Measurements from ENCODE around the gene CPNE4. TPM values are rescaled to one million over a fixed set of nuclear protein-coding genes. Genes with fewer than 3 reads are reported as not detected.
A peak's percentile ranks its signal among the peaks of the same experiment; 100 is the strongest.

The CPNE4 gene
- total RNA-seq, 1 experiment from 2014 or later = 1.9 TPM

DNA sequence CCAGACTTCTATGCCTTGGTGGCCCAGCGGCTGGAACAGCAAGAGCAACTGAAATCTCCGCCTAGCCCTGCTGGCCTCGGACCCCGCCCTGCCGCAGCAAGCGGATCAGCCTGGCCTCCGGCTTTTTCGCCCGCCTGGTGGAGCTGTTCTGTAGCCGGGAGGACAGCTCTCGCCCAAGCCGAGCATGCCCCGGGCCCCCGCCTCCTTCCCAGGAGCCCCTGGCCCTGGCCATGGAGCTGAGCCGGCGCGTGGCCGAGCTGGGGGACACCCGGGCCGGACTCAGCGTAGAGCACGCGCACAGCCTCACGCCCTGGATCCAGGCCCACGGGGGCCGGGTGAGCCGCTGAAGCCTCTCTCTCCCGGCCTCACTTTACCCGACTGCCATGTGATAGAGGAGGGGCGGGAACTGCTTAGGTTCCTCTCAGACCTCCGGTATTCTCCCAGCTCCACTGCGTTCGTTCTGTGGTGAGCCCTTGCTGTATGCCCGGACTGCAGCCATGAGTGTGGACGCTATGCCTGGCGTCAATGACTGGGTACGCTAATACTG is 507.9 kb downstream of the CPNE4 start:
- H2AK5ac ChIP-seq (ENCODE audit: insufficient read length, low read length) = no peak overlapping the region
- H4K20me1 ChIP-seq (ENCODE audit: control insufficient read depth, insufficient read depth, insufficient read length) = no peaks in the 10 kb centered on the region
- Mint-ChIP-seq H3K4me1 (peaks cover 0 to 2% of the 10 kb centered on the region in 2 experiments; a peak in 1 of 4 replicates), H3K36me3 (ENCODE audit: insufficient read depth in 1 of 3, low read depth in 3 of 3) (no peaks in the 10 kb centered on the region), H3K9me3 (no peaks in the 10 kb centered on the region), H3K4me3 (peak overlapping the region in 1 of 2 experiments; percentile 34; a peak in 2 of 5 replicates), H3K27ac (no peak overlapping the region), H3K27me3 (ENCODE audit: low read depth) (peaks cover 4% of the 10 kb centered on the region)
- H3K9me3 ChIP-seq (ENCODE audit: control insufficient read depth, low read depth, low read length) = no peaks in the 10 kb centered on the region
- no peak overlapping the region for H3K27ac ChIP-seq (ENCODE audit: insufficient read length, low read depth, low read length)
- no peaks in the 10 kb centered on the region for H3K27me3 ChIP-seq (ENCODE audit: insufficient read depth, low read length)
- no peak overlapping the region for H2BK5ac ChIP-seq (ENCODE audit: insufficient read length, low read length)
- H2BK120ac ChIP-seq (ENCODE audit: low read depth, low read length, poor library complexity, severe bottlenecking) = no peak overlapping the region
- no peak overlapping the region for H4K91ac ChIP-seq (ENCODE audit: insufficient read length, low read depth, low read length)
- H2BK12ac ChIP-seq (ENCODE audit: insufficient read length, low read depth, low read length) = no peak overlapping the region
- peak overlapping the region; percentile 83 for H3K14ac ChIP-seq (ENCODE audit: insufficient read depth, low read length)
- TF ChIP-seq, protein P1, sequence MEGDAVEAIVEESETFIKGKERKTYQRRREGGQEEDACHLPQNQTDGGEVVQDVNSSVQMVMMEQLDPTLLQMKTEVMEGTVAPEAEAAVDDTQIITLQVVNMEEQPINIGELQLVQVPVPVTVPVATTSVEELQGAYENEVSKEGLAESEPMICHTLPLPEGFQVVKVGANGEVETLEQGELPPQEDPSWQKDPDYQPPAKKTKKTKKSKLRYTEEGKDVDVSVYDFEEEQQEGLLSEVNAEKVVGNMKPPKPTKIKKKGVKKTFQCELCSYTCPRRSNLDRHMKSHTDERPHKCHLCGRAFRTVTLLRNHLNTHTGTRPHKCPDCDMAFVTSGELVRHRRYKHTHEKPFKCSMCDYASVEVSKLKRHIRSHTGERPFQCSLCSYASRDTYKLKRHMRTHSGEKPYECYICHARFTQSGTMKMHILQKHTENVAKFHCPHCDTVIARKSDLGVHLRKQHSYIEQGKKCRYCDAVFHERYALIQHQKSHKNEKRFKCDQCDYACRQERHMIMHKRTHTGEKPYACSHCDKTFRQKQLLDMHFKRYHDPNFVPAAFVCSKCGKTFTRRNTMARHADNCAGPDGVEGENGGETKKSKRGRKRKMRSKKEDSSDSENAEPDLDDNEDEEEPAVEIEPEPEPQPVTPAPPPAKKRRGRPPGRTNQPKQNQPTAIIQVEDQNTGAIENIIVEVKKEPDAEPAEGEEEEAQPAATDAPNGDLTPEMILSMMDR (conservative IDR thresholded peaks at IDR 0.05) = peak; percentile 60
- no peaks in the 10 kb centered on the region for H3K23me2 ChIP-seq (ENCODE audit: insufficient read length, low read depth, low read length, poor library complexity, severe bottlenecking)
- no peaks in the 10 kb centered on the region for H3K4me1 ChIP-seq (ENCODE audit: insufficient read depth, low read length)
- no peak overlapping the region for H3K9ac ChIP-seq (ENCODE audit: extremely low read depth, insufficient read length, low read length)
- no peak overlapping the region for H3T11ph ChIP-seq (ENCODE audit: low read length)
- WGBS (ENCODE audit: extremely low coverage, insufficient read length, low lambda C conversion rate) = no CpG with 5 or more reads among the region's 37 CpGs
- no peak overlapping the region for H3K23ac ChIP-seq (ENCODE audit: insufficient read length, low read depth, low read length)
- no peak overlapping the region for H2AFZ ChIP-seq (ENCODE audit: low read length)
- peak; percentile 95 for DNase-seq
- H3K79me2 ChIP-seq (ENCODE audit: insufficient read depth, low read length) = no peaks in the 10 kb centered on the region
- no peaks in the 10 kb centered on the region for H3K79me1 ChIP-seq (ENCODE audit: insufficient read depth, low read depth, low read length, poor library complexity, severe bottlenecking)
- no peak overlapping the region for H3K4me2 ChIP-seq (ENCODE audit: insufficient read depth, insufficient read length, low read length)
- H3K4ac ChIP-seq (ENCODE audit: low read depth, low read length) = no peak overlapping the region
- no peak overlapping the region for H3K56ac ChIP-seq (ENCODE audit: insufficient read length, low read depth, low read length)
- H3K18ac ChIP-seq (ENCODE audit: insufficient read length, low read depth, low read length) = peak overlapping the region; percentile 67
- H2BK15ac ChIP-seq (ENCODE audit: low read depth, low read length) = no peak overlapping the region; the same call in 1 of the 2 replicates
- no peak overlapping the region for H4K5ac ChIP-seq (ENCODE audit: insufficient read length, low read depth, low read length)
- H2BK20ac ChIP-seq (ENCODE audit: low read depth, low read length, poor library complexity, severe bottlenecking) = no peak overlapping the region
- H4K8ac ChIP-seq (replicated peaks; ENCODE audit: insufficient read length, low read depth, low read length) = no peak overlapping the region
